Measurements from ENCODE around the gene P2RX7.

GRCh38 chr12:121170151-121170550 is 37.5 kb downstream of the P2RX7 start:
- TF ChIP-seq POLR2AphosphoS5 (IDR thresholded peaks at IDR 0.05; ENCODE audit: borderline replicate concordance, low read depth, low read length) (no peak), EZH2 (IDR thresholded peaks at IDR 0.05) (no peak), FOXP2 (optimal IDR thresholded peaks at IDR 0.05; ENCODE audit: control extremely low read depth, extremely low read length, insufficient read depth) (no peak)
